CD4-positive, alpha-beta T cell treated with Interleukin-4 for 4 hours (primary cell): ENCODE data around the gene PHYKPL.
"Not testable (repeated sequence)": the region's sequence is repeated elsewhere in the genome, so short reads cannot be mapped to it uniquely, and the experiment has no call there.

Experiments used
- DNase-seq: peaks from one replicate; pipeline ENCODE4 v3.0.0-alpha.2; 2020

The PHYKPL gene

GRCh38 chr5:178261666-178262600 is 29.3 kb upstream of the PHYKPL start:
- DNase-seq: no peak

GRCh38 chr5:178259623-178260536 is 27.3 kb upstream of the PHYKPL start:
- DNase-seq: no peak

- DNase-seq: no peak
Observed at GRCh38 chr5:178257650-178258049, 25.0 kb upstream of the PHYKPL start.

GRCh38 chr5:178256746-178257145 is 24.1 kb upstream of the PHYKPL start:
- no peak for DNase-seq

- not testable (repeated sequence) for DNase-seq
Observed at GRCh38 chr5:178253632-178254031, 21.0 kb upstream of the PHYKPL start.

GRCh38 chr5:178252258-178252657 is 19.7 kb upstream of the PHYKPL start:
- no peak for DNase-seq

- no peak for DNase-seq
Observed at GRCh38 chr5:178250263-178250662, 17.7 kb upstream of the PHYKPL start.

- peak; percentile 72 for DNase-seq
Observed at GRCh38 chr5:178249191-178249989, 16.8 kb upstream of the PHYKPL start.

GRCh38 chr5:178248750-178249149 is 16.1 kb upstream of the PHYKPL start:
- no peak for DNase-seq

- peak; percentile 41 for DNase-seq
Observed at GRCh38 chr5:178247481-178248456, 15.2 kb upstream of the PHYKPL start.

- no peak for DNase-seq
Observed at GRCh38 chr5:178246624-178247279, 14.2 kb upstream of the PHYKPL start.

- no peak for DNase-seq
Observed at GRCh38 chr5:178245389-178245788, 12.8 kb upstream of the PHYKPL start.

GRCh38 chr5:178244576-178244975 is 12.0 kb upstream of the PHYKPL start:
- DNase-seq: no peak

GRCh38 chr5:178242416-178242815 is 9.8 kb upstream of the PHYKPL start:
- no peak for DNase-seq

GRCh38 chr5:178241688-178242231 is 9.2 kb upstream of the PHYKPL start:
- no peak for DNase-seq

GRCh38 chr5:178241231-178241663 is 8.6 kb upstream of the PHYKPL start:
- no peak for DNase-seq

- no peak for DNase-seq
Observed at GRCh38 chr5:178240766-178241165, 8.2 kb upstream of the PHYKPL start.

GRCh38 chr5:178240341-178240741 is 7.7 kb upstream of the PHYKPL start:
- no peak for DNase-seq

- peak; percentile 10 for DNase-seq
Observed at GRCh38 chr5:178239626-178240301, 7.2 kb upstream of the PHYKPL start.
